Neural progenitor cell (in vitro differentiated cells): ENCODE results near the gene PC.

ENCODE experiments used
- EZH2phosphoT487 ChIP-seq: fragments of 200-600 bp; sonication (generic); IDR thresholded peaks from 2 replicates; pipeline ENCODE4 v1.6.1; 2017; ENCODE audit warnings: antibody characterized with exemption
- TF ChIP-seq, protein P1 (sequence below): fragments of 200-600 bp; sonication (generic); IDR thresholded peaks from 2 replicates; pipeline ENCODE4 v1.5.1; 2017; ENCODE audit warnings: antibody characterized with exemption, mild to moderate bottlenecking

DNA sequence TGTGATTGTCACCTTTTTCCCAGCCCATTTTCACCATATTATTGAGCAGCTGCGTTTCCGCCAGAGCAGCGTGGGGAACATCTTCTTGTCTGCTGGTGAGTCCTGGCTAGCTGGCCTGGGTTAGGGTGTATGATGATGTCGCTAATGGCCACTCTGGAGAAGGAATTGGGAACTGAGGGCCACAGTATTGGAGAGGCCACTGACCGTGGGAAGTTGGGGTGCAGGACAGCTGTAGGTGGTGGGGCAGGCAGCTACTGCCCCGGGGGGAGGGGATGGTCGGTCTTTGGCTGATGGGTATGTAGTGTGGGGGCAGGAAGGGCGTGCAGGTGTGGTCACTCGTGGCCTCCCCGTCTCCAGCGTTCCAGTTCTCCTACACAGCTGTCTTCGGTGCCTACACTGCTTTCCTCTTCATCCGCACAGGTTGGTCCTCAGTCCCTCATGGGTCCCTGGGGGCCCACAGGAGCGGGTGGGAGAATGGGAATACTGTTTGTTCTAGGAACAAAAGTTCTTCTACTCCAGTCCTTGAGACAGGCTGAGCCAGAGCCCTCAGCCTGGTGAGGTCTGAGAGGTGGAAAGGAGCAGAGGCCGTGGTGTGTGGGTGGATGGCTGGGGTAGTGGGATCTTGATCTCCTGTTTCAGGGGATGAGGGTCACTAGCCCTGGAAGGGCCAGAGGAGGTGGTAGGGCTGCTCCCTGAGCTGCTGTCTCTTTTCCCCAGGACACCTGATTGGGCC lies 112.9 kb downstream of the PC start:
- TF ChIP-seq, protein P1, sequence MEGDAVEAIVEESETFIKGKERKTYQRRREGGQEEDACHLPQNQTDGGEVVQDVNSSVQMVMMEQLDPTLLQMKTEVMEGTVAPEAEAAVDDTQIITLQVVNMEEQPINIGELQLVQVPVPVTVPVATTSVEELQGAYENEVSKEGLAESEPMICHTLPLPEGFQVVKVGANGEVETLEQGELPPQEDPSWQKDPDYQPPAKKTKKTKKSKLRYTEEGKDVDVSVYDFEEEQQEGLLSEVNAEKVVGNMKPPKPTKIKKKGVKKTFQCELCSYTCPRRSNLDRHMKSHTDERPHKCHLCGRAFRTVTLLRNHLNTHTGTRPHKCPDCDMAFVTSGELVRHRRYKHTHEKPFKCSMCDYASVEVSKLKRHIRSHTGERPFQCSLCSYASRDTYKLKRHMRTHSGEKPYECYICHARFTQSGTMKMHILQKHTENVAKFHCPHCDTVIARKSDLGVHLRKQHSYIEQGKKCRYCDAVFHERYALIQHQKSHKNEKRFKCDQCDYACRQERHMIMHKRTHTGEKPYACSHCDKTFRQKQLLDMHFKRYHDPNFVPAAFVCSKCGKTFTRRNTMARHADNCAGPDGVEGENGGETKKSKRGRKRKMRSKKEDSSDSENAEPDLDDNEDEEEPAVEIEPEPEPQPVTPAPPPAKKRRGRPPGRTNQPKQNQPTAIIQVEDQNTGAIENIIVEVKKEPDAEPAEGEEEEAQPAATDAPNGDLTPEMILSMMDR = no peak
- TF ChIP-seq EZH2phosphoT487 = no peak
